ENCODE data around the gene SLC25A53.

SLC25A53 gene, protein sequence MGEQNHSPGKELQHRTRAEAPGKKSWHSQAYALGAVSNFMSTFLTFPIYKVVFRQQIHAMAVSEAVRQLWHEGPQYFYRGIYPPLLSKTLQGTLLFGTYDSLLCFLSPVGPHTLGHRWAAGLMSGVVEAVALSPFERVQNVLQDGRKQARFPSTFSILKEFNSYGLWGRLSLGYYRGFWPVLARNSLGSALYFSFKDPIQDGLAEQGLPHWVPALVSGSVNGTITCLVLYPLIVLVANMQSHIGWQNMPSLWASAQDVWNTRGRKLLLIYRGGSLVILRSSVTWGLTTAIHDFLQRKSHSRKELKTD

DNA sequence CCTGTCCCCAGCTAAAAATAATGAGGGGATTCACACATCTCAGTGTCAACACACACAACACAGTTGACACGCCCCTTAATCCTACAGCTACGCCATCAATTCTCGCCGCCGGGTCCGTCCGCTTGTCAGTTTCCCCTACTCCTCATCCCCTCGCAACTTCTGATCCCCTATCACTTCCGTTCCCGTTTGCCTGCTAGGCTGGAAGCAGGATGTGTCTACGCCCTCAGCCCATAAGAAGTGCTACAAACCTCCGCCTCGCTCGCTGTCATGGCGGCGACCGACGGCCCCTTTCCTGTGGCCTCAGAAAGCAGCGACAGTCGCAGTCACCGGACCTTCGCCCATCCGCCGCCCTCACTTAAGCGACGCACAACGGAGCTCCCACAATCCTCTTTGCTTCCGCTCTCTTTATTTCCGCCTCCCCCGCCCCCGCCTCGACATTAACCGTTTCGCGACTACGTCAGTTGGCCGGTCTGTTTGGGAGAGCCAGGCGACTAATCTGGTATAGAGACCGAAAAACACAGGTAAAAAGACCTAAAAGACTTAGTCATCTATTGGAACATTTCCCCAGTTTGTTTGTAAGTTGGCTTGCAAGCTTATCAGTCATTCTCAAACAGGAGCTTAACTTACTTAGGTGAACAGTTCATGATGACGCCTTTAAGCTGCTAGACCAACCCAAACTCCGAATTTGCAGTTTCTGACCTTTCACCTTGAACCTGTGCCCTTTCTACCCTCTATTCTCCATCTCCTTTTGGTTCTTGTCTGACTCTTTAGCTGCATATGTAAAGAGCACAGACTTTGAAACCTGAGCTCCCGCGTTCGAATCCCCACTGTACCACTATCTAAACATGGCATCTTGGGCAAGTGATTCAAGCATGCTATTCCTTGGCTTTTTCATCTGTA lies at the start of gene SLC25A53:
Gene SLC25A53, minus strand, starts transcription at position 380 of the 900 bp plus-strand sequence. CDS start 51,752 bp downstream, outside the sequence.
- DNase-seq (ENCODE audit: low spot score), result peak; percentile 86

DNA sequence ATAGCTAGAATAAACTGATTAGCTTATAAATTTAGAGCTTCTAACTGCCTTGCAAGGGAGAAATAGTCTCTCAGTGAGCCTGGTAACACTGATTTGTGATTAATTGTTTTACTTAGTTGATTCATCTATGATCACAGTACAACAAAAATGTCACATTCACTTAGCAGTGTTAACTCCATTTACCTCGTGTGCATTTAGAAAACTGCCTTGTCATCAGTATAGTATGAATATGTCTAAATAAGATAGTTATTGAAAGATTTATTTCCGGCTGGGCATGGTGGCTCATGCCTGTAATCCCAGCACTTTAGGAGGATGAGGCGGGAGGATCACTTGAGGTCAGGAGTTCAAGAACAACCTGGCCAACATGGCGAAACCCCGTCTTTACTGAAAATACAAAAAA lies 48.7 kb upstream of the SLC25A53 start:
- no peak for DNase-seq (ENCODE audit: low spot score)

DNA sequence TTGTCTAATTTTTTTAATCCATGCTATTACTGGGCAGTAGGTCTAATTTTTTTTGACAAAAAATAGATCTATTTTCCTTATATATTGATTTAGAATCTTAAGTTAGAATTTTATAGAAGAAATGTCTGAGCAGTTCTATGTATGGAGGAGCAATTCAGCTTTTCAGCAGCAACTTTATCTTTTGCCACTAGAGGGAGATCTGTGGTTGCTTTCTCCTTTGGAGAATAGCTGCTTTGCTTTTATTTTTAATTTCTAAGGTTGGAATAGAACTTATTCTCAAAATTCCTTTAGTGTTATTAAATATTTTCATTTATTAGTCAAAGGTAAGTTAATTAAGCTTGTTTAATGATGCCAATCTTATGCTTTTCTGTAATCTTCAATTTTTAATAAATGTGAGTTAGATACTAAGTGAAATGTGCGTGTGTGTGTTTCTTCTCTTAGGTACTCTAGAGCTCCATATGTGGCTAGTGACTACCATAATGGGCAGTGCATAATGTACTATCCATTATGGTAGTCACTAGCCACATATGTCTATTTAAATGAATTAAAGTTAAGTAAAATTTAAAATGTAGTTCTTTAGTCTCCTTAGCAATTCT lies 38.8 kb upstream of the SLC25A53 start:
- peak; percentile 11 for DNase-seq (ENCODE audit: low spot score)

DNA sequence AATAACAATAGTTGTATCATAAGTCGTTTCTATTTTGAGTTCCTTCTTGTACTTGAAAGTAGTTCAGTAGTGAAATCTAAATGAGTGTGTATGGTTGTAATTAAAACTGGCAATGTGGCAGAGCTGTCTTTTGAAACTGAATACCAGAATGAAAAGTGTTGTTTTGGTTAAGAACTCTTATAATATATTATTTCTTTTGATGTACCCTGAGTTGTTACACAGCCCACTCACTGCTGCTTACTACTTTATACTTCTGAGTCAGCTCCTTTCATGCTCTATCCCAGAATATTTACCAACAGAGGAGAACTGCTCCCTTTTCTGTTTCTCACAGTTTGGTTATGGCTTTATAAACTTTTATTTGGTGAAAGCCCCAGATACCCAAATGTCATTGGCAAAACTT lies 38.2 kb upstream of the SLC25A53 start:
- DNase-seq (ENCODE audit: low spot score), result no peak

DNA sequence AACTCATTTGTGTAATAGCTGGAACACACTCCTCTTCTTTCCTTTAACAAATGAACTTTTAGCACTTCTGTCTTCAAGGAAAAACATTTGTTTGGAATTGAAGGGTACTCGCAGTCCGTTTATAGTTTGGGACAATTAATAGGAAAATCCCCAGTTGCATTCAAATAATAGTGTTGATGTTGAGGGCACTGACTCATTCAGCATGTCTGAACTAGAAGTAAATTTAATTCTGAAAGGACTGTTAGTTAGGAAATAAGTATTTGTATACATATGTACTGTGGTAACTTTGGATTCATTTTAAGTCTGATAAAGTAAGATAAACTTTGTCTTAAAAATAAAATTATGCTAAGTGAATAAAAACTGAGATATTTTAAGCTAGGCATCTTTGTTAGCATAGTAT lies 36.7 kb upstream of the SLC25A53 start:
- no peak for DNase-seq (ENCODE audit: low spot score)

DNA sequence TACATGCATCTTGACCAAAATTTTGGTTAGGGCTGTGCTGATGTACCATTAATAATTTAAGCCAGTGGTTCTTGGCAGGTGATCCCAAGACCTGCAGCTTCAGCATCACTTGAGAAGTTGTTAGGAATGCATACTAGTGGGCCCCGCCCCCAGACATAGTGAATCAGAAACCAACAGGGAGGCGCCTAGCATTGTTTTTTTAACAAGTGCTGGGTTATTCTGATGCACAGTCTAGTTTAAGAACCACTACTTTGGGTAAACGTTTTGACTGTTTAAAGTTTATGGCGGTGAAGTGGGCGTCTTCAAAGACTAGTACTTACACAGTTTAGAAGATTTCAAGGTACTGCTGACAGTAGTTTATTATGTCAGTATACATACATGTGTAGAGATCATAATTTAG lies 33.0 kb upstream of the SLC25A53 start:
- DNase-seq (ENCODE audit: low spot score), result no peak

DNA sequence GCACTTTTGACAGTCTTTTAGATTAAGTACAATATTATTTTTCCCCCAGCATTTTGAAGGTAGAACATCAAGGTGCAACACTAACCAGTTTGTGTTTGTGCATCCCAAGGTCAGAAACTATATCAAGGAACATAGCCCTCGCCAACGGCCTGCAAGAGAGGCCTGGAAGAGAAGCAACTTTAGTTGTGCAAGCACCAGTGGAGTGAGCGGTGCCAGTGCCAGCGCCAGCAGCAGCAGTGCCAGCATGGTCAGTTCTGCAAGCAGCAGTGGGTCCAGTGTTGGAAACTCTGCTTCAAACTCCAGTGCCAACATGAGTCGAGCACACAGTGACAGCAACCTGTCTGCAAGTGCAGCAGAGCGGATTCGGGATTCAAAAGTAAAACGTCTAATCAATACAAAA lies 31.1 kb upstream of the SLC25A53 start:
- DNase-seq (ENCODE audit: low spot score), result no peak

DNA sequence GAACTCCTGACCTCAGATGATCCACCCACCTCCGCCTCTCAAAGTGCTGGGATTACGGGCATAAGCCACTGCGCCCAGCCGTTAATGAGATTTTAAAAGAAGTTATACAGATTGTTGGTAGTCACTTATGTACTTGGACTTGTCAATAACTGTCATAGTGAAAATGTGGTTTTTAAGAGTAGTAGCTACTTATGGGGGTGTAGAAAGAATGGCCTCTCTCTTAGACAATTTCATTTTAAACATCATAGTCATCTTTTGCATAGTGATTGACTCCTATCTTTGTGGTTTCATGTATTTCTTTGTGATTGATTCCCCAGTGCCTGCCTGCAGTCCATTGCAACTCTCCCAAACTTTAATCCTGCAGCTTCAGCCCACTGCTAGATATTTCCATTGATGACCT lies 26.9 kb upstream of the SLC25A53 start:
- no peak for DNase-seq (ENCODE audit: low spot score)

DNA sequence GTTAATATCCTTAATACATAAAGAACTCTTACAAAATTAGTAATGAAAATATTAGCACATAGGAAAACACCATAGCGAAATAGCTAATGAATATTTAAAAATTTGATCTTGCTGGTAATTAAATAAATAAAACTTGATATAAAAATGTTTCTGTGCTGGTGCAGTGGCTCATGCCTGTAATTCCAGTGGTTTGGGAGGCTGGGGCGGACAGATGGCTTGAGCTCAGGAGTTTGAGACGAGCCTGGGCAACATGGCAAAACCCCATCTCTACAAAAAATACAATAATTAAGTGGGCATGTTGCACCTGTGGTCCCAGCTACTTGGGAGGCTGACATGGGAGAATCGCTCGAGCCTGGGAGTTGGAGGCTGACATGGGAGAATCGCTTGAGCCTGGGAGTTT lies 17.0 kb upstream of the SLC25A53 start:
- no peak for DNase-seq (ENCODE audit: low spot score)

DNA sequence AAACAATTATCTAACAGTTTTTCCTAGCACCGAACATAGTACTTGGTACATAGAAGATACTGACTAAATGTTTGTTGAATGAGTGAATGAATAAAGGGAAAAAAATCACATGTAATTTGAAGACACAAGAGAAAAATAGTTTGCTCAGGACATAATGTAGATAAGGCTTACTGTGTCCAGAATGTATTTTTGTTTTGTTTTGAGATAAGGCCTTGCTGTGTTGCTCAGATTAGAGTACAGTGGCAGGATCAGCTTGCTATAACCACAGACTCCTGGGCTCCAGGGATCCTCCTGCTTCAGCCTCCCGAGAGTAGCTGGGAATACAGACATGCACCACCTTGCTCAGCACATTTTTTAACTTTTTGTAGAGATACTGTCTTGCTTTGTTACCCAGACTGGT lies 16.0 kb upstream of the SLC25A53 start:
- no peak for DNase-seq (ENCODE audit: low spot score)

DNA sequence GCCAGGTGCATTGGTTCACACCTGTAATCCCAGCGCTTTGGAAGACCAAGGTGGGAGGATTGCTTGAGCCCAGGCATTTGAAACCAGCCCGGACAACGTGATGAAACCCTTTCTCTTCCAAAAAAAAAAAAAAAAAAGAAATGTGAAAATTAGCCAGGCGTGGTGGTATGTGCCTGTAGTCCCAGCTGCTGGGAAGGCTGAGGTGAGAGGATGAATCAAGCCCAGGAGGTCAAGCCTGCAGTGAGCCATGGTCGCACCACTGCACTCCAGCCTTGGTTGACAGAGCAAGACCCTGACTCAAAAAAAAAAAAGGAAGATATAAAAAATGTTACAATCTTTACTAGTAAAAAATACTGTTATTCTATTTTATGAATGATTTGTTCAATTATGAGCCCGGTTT lies 15.3 kb upstream of the SLC25A53 start:
- no peak for DNase-seq (ENCODE audit: low spot score)

DNA sequence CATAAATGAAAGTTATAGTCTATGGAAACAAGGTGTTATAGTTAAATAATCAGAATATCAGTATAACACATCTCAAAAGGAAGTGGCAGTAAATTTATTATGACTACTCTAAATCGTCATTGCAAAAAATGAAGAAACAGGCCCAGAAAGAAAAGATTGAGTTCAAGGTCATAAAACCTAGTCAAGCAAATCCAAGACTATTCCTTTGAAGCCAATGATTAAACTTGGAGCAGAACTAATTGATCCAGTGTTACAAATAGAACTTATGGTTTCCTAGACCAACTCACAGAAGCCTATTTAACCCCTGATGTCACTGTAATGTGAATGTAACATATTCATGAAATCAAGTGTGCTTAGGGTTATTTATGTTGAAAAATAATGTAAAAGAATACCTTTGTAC lies 11.3 kb upstream of the SLC25A53 start:
- DNase-seq (ENCODE audit: low spot score), result no peak

DNA sequence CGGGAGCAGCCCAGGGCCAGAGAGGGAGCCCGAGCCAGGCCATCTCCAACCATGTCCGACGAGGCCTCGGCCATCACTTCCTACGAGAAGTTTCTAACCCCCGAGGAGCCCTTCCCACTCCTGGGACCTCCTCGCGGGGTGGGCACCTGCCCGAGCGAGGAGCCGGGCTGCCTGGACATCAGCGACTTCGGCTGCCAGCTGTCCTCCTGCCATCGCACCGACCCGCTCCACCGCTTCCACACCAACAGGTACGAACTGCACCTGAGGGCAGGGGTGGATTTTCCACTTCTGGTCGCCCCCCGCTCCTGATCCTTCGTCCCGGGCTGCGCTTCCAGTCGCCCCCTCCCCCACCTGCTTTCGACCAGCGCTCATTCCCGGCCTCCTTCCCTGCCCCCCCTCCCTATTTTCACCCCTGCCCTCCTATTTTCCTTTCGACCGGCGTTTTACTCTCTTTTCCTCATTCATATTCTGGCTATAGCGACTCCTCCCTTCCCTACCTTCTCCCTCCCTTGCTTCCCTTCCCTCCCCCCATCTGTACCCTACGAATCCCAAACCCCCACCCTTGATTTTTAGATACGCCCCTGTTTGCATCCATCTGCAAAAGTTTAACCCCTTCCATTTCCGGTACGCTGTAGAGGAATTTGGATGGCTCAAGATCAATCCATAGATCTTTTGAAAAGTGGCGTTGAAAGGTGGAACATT lies 10.1 kb upstream of the SLC25A53 start:
- DNase-seq (ENCODE audit: low spot score), result no peak

DNA sequence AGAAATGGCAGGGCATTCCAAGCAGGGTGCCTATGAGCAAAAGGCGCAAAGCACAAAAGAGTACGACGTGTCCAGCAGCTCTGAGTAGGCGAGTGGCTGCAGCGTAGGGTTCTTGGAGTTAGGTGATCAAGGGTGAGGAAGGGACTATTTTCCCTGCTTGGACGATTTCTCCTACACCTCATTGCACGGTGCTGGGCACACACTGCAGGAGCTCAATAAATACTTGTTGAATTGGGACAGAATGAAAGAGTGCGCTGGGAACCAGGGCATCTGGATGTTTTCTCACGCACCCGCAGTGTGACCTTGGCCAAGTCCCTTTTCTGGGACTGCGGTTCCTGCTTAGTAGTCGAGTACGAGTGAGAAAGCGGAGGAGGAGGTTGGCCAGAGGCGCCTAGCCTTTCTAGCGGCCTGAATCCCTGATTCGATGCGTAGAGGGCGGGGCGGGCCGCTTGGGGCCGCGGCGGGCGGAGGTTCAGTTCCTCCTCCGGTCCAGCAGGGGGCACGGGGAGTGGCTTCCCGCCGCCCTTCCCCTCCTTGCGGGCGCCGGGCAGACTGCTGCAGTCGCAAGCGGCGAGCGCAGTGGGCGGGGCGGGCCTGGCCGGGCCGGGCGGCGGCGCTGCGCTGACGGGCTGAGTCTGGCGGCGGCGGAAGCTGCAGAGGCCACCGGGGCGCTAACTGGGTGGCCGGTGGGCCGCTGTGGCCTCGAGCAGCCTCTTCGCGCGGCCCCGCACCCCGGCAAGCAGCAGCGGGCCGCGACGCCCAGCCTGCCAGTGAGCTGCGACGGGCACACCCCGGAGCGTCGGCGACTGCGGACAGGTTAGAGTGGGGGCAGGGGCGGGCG lies 9.3 kb upstream of the SLC25A53 start, which contains the start of gene FAM199X:
Gene FAM199X, plus strand, starts transcription at position 560 of the 841 bp plus-strand sequence. CDS start 333 bp downstream, outside the sequence.
- DNase-seq (ENCODE audit: low spot score), result peak; percentile 86

DNA sequence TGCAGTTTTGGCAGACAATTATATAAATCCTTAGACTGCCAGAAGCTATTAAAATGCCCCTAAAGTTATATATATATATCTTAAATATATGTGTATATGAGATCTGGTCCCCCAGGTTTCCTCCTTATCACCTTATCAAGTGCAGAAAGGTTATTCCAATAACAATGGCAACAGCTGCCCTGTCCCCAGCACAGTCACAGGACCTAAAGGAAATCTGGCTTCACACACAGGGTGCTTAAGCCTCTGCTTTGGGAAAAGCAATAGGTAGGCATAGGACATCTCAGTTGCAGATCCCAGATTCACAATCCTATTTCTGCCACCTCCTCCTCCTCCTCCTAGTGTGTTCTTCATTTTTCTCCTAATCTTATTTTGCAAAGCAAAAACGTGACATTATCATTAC lies 5.8 kb downstream of the SLC25A53 start:
- no peak for DNase-seq (ENCODE audit: low spot score)

DNA sequence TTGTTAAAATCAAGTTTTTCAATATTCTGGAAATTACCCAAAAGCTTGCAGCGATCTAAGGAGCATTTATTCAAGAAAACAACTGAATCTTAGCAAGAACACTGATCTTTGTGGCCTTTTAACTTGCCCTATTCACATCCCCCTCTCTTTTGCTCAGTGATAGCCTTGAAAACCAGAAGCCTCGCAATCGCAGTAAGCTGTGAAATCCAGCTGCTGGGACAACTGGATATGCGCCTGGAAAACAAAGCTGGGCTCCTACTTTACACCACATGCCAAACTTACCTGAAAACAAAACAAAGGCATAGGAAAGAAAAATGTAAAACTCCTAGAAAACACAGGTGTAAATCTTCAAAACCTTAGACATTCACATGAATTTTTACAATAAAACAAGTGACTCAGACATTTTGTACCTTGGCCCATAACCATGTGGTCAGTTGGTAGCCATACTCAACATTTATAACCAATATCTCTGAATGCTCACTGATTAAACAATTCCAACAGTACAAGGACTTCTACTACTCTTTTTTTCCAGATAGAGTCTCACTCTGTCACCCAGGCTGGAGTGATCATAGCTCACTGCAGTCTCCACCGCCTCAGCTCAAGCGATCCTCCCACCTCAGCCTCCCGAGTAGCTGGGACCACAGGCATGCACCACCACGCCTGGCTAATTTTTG lies 15.6 kb downstream of the SLC25A53 start:
- no peak for DNase-seq (ENCODE audit: low spot score)

DNA sequence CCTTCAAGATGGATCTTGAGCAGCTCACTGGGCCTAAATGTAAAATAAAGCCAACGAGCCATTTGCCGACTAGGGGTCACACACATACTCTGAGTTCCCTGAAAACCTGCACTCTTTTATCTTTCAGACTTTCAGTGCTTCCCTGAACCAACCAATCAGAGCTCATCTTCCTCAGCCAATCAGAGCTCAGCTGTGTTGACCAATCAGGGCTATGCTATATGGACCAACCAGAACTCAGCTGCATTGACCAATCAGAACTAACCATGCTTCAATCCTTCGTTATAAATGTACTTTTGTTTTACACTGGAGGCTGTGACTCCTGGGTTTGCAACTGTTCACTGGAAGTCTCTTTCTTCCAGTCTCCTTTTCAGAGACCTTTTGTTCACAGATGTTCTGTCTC lies 19.3 kb downstream of the SLC25A53 start:
- no peak for DNase-seq (ENCODE audit: low spot score)

DNA sequence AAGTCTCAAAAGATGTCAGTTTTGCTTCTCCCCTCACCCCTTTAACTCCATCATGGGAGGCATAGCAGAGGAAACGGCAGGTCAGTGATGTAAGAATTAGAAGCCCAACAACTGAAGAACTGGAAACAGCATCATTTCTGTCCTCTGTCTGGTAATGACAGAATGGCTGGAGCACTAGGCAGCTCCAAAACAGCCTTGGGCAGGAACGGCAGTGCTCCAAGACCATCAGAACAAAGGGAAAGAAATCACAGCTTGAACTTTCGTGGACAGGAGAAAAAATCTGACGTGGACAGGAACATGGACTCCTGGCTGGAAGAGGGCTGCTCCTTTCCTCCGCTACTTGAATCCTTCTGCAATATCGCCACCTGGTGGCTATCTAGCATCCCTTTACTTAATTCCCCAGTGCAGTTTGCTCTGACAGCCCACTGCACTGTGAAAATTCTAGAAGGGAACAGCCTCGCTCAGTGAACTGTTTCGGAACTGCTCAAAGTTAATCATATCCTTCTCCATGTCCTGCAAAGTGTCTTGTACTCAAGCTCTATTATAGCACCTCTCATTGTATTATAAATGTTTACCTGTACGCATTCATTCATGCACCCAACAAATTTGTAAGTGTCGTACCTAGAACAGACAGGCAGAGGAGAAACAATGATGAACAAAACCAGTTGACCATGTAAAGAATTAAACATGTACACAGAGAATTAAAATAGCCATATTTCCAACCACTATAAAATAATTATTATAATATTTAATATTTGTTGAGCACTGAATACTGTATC lies 20.4 kb downstream of the SLC25A53 start:
- peak; percentile 90 for DNase-seq (ENCODE audit: low spot score)

DNA sequence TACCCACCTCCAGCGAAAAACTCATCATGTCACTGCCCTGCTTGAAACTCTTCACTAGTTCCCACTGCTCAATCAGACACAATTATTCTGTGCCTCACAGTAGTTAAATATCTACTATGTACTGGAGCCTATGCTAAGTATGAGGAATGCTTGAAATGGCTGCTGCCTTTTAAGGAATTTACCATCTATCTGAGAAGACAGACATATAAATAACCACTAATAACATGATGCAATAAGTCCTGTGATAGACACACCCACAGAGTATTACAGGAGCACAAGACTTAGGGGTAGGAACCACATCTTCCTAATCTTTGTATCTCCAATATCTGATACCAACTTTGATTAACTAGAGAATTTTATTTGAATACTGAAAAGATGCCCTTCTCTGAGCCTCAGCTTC lies 21.1 kb downstream of the SLC25A53 start:
- DNase-seq (ENCODE audit: low spot score), result no peak

Data from Ammon's horn (tissue), 1 donor.